ENCODE measurements around the gene ANKRD63.

- TF ChIP-seq CTCF (IDR thresholded peaks at IDR 0.05; ENCODE audit: poor library complexity), result no peak
- no peak for TF ChIP-seq EZH2 (IDR thresholded peaks at IDR 0.05; ENCODE audit: borderline replicate concordance)
These were observed 6.9 kb downstream of the ANKRD63 start for GRCh38 chr15:40275954-40276353.

Data from hepatocyte (in vitro differentiated cells).